ENCODE data around the gene ZIC4.

DNA sequence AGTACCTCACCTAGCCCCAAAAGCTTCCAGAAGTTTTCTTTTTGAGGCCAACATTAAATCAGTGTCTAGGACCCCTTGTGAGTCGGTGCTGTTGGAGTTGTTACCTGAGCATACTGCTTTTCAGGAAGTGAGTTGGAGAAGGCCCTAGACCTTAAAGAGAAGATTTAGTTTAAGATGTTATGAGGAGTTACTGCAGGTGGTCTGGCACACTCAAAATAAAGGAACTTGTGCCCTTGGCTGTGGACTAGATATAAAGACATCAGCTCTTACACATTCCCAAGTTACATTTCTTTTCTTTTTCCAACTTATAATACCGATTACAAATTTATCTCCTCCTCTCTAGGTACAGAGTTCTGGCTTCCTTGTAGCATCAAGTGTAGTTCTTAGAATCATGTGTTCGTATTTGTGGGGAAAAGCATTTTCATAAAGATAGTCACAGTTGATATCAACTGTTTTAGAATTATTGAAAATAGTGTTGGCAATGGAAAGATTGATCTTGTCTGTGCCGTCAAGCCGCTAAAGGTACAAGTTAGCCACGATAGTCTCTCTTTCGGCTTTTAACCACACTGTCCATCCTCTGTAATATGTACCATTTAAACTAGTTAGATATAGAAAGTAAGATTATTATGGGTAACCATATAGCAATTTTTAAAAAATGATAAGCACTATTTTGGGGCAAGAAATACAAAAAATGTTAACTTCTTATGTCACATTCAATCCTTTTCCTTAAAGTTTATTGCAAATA, 11.4 kb upstream of the ZIC4 start:
- TF ChIP-seq, protein P1, sequence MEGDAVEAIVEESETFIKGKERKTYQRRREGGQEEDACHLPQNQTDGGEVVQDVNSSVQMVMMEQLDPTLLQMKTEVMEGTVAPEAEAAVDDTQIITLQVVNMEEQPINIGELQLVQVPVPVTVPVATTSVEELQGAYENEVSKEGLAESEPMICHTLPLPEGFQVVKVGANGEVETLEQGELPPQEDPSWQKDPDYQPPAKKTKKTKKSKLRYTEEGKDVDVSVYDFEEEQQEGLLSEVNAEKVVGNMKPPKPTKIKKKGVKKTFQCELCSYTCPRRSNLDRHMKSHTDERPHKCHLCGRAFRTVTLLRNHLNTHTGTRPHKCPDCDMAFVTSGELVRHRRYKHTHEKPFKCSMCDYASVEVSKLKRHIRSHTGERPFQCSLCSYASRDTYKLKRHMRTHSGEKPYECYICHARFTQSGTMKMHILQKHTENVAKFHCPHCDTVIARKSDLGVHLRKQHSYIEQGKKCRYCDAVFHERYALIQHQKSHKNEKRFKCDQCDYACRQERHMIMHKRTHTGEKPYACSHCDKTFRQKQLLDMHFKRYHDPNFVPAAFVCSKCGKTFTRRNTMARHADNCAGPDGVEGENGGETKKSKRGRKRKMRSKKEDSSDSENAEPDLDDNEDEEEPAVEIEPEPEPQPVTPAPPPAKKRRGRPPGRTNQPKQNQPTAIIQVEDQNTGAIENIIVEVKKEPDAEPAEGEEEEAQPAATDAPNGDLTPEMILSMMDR (conservative IDR thresholded peaks at IDR 0.05 in 1 of 2, IDR thresholded peaks at IDR 0.05 in 1 of 2; ENCODE audit: extremely low read depth in 1 of 2, insufficient read depth in 1 of 2, low read depth in 1 of 2, low read length in 2 of 2): no peak
- no peak for TF ChIP-seq EZH2 (IDR thresholded peaks at IDR 0.05; ENCODE audit: borderline replicate concordance, low read length)
